Bronchial epithelial cell (primary cell): ENCODE data around the gene ZNF445. TPM values are rescaled to one million over a fixed set of nuclear protein-coding genes. Genes with fewer than 3 reads are reported as not detected.

Experiments
- DNase-seq: peaks from one replicate; pipeline ENCODE4 v3.0.0-alpha.2; 2010; ENCODE audit warnings: low read depth
- FAIRE-seq: peaks from 2 replicates; lab custom pipeline; 2011; peaks lifted over from hg19 to GRCh38; lab: Jason Lieb, UNC
- H3K27me3 ChIP-seq: 2 replicates; pipeline ENCODE4 v1.5.1; 2011; ENCODE audit warnings: low read length; ENCODE audit not compliant: control insufficient read depth, insufficient read depth
- H3K36me3 ChIP-seq: 2 replicates; pipeline ENCODE4 v1.5.1; 2011; ENCODE audit warnings: low read length; ENCODE audit not compliant: control insufficient read depth, insufficient read depth
- H3K4me3 ChIP-seq: 2 replicates; pipeline ENCODE4 v1.5.1; 2011; ENCODE audit warnings: mild to moderate bottlenecking, low read depth, low read length, control low read depth
- total RNA-seq: library from RNA; depleted of rRNA; stranded (reverse); fragments of >200 nt; gene quantifications from 2 replicates; pipeline ENCODE4 v1.2.1, GENCODE V29; 2014
- TF ChIP-seq, protein P1 (sequence below): IDR thresholded peaks from 2 replicates; pipeline ENCODE4 v1.5.1; 2011; ENCODE audit warnings: mild to moderate bottlenecking, moderate library complexity, low read length, control low read depth, inconsistent platforms; ENCODE audit not compliant: insufficient read depth, severe bottlenecking

Gene ZNF445
- total RNA-seq, 1 donor from 2014 or later = 5.8 TPM

DNA sequence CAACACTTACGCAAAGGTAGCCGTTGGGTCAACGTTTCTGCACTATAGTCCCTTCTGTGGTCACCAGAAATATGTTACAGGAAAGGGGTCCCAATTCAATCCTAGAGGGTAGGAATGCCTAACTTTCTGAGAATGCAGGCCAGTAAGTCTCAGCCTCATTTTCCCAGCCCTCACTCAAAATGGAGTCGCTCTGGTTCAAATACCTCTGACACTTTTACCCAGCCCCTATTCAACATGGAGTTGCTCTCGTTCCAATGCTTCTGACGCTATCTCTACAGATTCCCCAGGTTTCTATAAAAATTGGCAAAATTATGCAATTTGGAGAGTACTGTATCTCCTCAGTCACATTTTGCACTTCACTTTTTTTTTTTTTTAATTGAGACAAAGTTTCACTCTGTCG, 39.7 kb downstream of the ZNF445 start:
- no peak for DNase-seq
- FAIRE-seq = no peak

DNA sequence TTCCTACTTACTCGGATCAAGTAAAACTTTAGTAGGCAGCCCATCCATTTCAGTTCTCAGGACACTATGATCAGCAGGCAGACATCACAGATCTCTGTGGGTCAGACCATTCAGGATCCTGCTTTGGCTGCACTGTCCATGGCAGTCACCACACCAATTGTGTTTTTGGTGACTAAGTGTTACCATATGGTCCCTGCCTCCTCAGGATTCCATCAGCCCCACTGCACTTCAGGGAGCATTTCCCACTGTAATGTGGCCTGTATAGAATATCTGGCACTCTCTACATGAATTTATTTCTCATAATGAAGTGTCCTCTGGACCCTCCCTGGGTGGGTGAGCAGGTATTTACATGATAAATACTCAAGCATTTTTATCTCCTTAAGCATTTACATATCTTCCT, 41.3 kb downstream of the ZNF445 start:
- DNase-seq = no peak
- TF ChIP-seq, protein P1, sequence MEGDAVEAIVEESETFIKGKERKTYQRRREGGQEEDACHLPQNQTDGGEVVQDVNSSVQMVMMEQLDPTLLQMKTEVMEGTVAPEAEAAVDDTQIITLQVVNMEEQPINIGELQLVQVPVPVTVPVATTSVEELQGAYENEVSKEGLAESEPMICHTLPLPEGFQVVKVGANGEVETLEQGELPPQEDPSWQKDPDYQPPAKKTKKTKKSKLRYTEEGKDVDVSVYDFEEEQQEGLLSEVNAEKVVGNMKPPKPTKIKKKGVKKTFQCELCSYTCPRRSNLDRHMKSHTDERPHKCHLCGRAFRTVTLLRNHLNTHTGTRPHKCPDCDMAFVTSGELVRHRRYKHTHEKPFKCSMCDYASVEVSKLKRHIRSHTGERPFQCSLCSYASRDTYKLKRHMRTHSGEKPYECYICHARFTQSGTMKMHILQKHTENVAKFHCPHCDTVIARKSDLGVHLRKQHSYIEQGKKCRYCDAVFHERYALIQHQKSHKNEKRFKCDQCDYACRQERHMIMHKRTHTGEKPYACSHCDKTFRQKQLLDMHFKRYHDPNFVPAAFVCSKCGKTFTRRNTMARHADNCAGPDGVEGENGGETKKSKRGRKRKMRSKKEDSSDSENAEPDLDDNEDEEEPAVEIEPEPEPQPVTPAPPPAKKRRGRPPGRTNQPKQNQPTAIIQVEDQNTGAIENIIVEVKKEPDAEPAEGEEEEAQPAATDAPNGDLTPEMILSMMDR = no peak
- no peak overlapping the region for H3K4me3 ChIP-seq
- H3K27me3 ChIP-seq = no peaks in the 10 kb centered on the region
- FAIRE-seq = no peak
- no peaks in the 10 kb centered on the region for H3K36me3 ChIP-seq

More for the DNA sequence above, 39.7 kb downstream of the ZNF445 start:
- Histone ChIP-seq H3K27me3 (no peaks in the 10 kb centered on the region), H3K4me3 (no peak overlapping the region), H3K36me3 (peaks cover 2% of the 10 kb centered on the region)
- TF ChIP-seq, protein P1 = no peak

DNA sequence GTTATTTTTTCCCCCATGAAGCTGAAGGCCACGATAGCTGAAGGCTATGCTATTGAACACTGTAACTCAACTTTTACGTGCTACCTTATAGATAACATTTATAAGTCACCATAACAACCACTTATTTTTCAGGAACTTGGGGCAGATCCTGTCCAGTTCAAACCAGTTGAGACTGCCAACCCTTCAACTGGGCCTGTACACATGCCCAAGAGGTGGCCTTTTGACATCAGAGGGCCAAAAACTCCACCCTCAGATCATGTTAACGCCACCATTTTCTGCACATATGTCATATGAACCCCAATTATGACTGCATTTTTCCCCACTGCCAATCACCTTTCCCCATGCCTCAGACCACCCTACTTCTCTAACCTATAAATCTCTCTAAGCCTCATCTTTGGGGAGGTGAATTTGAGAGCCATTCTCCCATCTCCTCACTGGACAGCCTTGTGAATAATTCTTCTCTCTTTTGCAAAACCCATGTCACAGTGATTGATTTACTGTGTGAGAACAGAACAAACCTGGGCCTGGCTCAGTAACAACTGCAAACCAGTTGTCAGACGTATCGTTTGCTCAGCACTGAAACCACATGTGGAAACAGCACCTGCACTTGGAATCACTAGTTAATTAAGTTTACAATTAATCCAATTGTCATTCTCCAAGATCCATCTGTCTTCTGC, 42.5 kb downstream of the ZNF445 start:
- FAIRE-seq (no peak), DNase-seq (no peak)
- Histone ChIP-seq H3K36me3 (no peaks in the 10 kb centered on the region), H3K27me3 (no peaks in the 10 kb centered on the region), H3K4me3 (no peak overlapping the region)
- TF ChIP-seq, protein P1 = no peak

DNA sequence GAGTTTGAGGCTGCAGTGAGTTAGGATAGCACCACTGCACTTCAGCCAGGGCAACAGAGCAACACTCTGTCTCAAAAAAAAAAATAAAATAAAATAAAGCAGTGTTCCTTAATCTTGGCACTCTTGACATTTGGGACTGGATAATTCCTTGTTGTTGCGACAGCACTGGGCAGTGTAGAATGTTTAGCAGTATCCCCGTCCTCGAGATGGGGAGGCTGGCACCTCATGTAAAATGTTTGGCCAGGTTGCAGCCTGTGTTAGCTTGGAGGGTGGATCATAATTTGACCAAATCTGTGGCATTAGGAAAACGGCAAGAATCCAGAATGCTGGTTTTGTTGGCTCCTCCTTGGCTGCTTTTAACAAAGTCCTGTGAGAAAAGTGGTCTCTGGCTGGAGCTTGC, 47.0 kb downstream of the ZNF445 start:
- Histone ChIP-seq H3K4me3 (no peak overlapping the region), H3K27me3 (no peaks in the 10 kb centered on the region), H3K36me3 (no peaks in the 10 kb centered on the region)
- TF ChIP-seq, protein P1 = no peak
- DNase-seq (no peak), FAIRE-seq (no peak)

DNA sequence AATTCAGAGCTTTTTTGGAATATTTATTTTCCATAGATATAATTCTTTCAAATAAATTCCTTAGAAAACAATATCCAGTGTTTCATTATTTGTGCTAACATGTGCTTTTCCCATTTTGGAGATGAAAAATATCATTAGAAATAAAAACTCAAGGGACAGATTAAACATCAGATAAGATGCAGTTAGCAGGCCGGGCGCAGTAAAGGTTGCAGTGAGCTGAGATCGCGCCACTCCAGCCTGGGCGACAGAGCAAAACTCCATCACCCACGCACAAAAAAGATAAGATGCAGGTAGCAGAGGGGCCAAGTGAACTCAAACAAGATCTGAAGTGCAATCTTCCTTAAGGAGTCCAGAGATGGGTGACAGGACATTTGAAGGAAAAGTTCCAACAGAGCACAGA, 48.0 kb downstream of the ZNF445 start:
- no peak for FAIRE-seq
- TF ChIP-seq, protein P1 = no peak

DNA sequence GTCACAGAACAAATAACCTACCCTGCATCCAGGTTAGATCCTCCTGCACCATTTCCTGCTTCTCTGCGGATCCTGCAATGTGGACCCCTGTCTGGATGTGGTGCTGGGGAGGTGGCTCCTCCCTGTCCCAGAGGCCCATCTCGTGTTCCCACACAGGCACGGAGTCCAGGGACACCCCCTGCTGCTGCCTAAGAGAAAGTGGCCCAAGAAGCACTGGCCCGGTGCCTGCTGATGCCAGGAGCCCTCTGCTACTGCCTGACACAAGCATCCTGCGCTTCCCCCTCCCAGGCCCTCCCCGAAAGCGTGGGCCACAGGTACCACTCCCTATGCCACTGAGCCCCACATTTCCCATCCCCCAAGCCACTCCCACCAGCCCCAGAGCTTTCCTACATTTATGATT, 48.6 kb downstream of the ZNF445 start:
- no peak for DNase-seq
- H3K36me3 ChIP-seq = no peaks in the 10 kb centered on the region
- no peak overlapping the region for H3K4me3 ChIP-seq
- TF ChIP-seq, protein P1 = no peak
- no peaks in the 10 kb centered on the region for H3K27me3 ChIP-seq
- FAIRE-seq = no peak

More for the DNA sequence above, 48.0 kb downstream of the ZNF445 start:
- no peaks in the 10 kb centered on the region for H3K27me3 ChIP-seq
- no peak overlapping the region for H3K4me3 ChIP-seq
- DNase-seq = no peak
- H3K36me3 ChIP-seq = no peaks in the 10 kb centered on the region
